MM.1S (cell line): ENCODE results near the gene CDK5RAP2.

Experiments used
- EZH2 ChIP-seq: fragments of 300-600 bp; sonication (generic); optimal IDR thresholded peaks from 2 replicates; pipeline ENCODE3; 2017; ENCODE audit warnings: low read depth, mild to moderate bottlenecking, antibody characterized with exemption, low read length, mixed read lengths
- TF ChIP-seq, protein P1 (sequence below): fragments of 300-600 bp; sonication (generic); IDR thresholded peaks from 2 replicates; pipeline ENCODE4 v1.5.1; 2016; ENCODE audit warnings: antibody characterized with exemption, low read length, mixed read lengths

DNA sequence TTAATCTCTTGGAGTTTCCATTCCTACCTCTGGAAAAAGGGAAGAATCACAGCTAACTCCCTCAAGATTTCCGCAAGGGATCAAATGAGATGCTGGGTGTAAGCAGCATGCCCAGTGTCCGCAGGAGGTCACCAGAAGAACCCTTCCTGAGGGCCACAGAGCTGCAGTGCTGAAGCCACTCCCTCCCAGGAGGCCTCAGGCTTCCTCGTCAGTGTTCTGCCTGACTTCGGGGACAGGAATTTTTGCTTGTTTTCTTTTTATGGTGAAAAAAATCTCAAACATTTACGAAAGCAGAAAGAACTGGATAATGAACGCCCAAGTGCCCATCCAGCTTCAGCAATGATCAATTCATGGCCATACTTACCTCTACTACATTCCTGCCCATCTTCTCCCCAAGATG is 183.0 kb downstream of the CDK5RAP2 start:
- TF ChIP-seq, protein P1, sequence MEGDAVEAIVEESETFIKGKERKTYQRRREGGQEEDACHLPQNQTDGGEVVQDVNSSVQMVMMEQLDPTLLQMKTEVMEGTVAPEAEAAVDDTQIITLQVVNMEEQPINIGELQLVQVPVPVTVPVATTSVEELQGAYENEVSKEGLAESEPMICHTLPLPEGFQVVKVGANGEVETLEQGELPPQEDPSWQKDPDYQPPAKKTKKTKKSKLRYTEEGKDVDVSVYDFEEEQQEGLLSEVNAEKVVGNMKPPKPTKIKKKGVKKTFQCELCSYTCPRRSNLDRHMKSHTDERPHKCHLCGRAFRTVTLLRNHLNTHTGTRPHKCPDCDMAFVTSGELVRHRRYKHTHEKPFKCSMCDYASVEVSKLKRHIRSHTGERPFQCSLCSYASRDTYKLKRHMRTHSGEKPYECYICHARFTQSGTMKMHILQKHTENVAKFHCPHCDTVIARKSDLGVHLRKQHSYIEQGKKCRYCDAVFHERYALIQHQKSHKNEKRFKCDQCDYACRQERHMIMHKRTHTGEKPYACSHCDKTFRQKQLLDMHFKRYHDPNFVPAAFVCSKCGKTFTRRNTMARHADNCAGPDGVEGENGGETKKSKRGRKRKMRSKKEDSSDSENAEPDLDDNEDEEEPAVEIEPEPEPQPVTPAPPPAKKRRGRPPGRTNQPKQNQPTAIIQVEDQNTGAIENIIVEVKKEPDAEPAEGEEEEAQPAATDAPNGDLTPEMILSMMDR: no peak
- TF ChIP-seq EZH2: no peak
